ENCODE measurements around the gene ASXL1. TPM values are rescaled to one million over a fixed set of nuclear protein-coding genes. Genes with fewer than 3 reads are reported as not detected.
A peak's percentile ranks its signal among the peaks of the same experiment; 100 is the strongest.

Gene ASXL1
- total and polyA plus RNA-seq, 9 of the 15 experiments (the other 6 are each of a cell fraction or from before 2014, with no cell fraction given), result 6.5 to 65.3 (median 32.3) TPM

GRCh38 chr20:32445539-32446273, 87.6 kb downstream of the ASXL1 start:
- ATAC-seq (peak; percentile 23; the same call in 1 of the 3 replicates), FAIRE-seq (no peak), DNase-seq (ENCODE audit: extremely low read depth in 1 of 4, low spot score in 3 of 4) (peak in 1 of 4 experiments; percentile 34)
- Histone ChIP-seq H3K9me1 (ENCODE audit: control insufficient read depth, insufficient read depth, low read length) (no peaks in the 10 kb centered on the region), H4K20me1 (replicated peaks; ENCODE audit: control insufficient read depth, insufficient read depth, low read length) (peaks cover 12% of the 10 kb centered on the region; the same call in 1 of the 2 replicates), H3K9ac (ENCODE audit: insufficient read depth in 1 of 2, low read depth in 2 of 2, low read length in 2 of 2) (0 out of 4 replicates have a peak overlapping the region, but pooled peaks of 1 of the 2 experiments have one; percentile 6), H3K4me1 (replicated peaks in 1 of 2; ENCODE audit: control insufficient read depth in 2 of 2, insufficient read depth in 2 of 2, low read length in 2 of 2) (peaks cover 0 to 12% of the 10 kb centered on the region in 2 experiments; a peak in 1 of 5 replicates), H3K9me3 (replicated peaks; ENCODE audit: control insufficient read depth, insufficient read depth, low read depth, low read length) (no peaks in the 10 kb centered on the region), H3K4me2 (ENCODE audit: insufficient read depth, low read length) (no peak overlapping the region), H3K27ac (ENCODE audit: extremely low read depth, low read depth, low read length) (no peak overlapping the region), H3K27me3 (ENCODE audit: control insufficient read depth in 2 of 2, insufficient read depth in 2 of 2, low read length in 2 of 2) (no peaks in the 10 kb centered on the region), H3K4me3 (no peak overlapping the region), H3K79me2 (ENCODE audit: control insufficient read depth, insufficient read depth, low read length) (no peaks in the 10 kb centered on the region), H2AFZ (ENCODE audit: low read depth, low read length) (no peak overlapping the region), H3K36me3 (ENCODE audit: control insufficient read depth, insufficient read depth, low read length) (peaks cover 89% of the 10 kb centered on the region)
- TF ChIP-seq, protein P1, sequence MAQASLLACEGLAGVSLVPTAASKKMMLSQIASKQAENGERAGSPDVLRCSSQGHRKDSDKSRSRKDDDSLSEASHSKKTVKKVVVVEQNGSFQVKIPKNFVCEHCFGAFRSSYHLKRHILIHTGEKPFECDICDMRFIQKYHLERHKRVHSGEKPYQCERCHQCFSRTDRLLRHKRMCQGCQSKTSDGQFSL (CRISPR knock-in tag; IDR thresholded peaks at IDR 0.05), result peak; percentile 66
- TF ChIP-seq, protein P1 (tag; IDR thresholded peaks at IDR 0.05), result no peak
- TF ChIP-seq PCBP1 (IDR thresholded peaks at IDR 0.05; ENCODE audit: low read depth, low read length, poor library complexity, severe bottlenecking), result no peak
- TF ChIP-seq RBM22 (IDR thresholded peaks at IDR 0.05; ENCODE audit: low read depth, low read length, poor library complexity, severe bottlenecking), result peak; percentile 63
- TF ChIP-seq POLR2AphosphoS2 (IDR thresholded peaks at IDR 0.05; ENCODE audit: low read length), result peak; percentile 76
- TF ChIP-seq POLR2G (IDR thresholded peaks at IDR 0.05; ENCODE audit: low read depth, low read length), result peak; percentile 67
- peak; percentile 20 for TF ChIP-seq MEIS2 (IDR thresholded peaks at IDR 0.05; ENCODE audit: partially characterized antibody)
- TF ChIP-seq TCF3 (CRISPR knock-in tag; IDR thresholded peaks at IDR 0.05), result no peak
- TF ChIP-seq, protein P2, sequence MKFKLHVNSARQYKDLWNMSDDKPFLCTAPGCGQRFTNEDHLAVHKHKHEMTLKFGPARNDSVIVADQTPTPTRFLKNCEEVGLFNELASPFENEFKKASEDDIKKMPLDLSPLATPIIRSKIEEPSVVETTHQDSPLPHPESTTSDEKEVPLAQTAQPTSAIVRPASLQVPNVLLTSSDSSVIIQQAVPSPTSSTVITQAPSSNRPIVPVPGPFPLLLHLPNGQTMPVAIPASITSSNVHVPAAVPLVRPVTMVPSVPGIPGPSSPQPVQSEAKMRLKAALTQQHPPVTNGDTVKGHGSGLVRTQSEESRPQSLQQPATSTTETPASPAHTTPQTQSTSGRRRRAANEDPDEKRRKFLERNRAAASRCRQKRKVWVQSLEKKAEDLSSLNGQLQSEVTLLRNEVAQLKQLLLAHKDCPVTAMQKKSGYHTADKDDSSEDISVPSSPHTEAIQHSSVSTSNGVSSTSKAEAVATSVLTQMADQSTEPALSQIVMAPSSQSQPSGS (CRISPR knock-in tag; IDR thresholded peaks at IDR 0.05), result no peak
- TF ChIP-seq ZC3H4 (CRISPR knock-in tag; IDR thresholded peaks at IDR 0.05; ENCODE audit: borderline replicate concordance), result no peak
- TF ChIP-seq STAG1 (CRISPR knock-in tag; IDR thresholded peaks at IDR 0.05; ENCODE audit: borderline replicate concordance), result no peak
- CTCF ChIA-PET (ENCODE audit: low intra/inter-chr PET ratio), result no interaction called here
- BruUV-seq (replicated peaks), result no TSS peak
- 80% methylated on average over 10 of the region's 12 CpGs for WGBS (ENCODE audit: insufficient coverage, low coverage, missing lambda C conversion rate)
- POLR2A ChIA-PET, result interaction anchor here (0.6 to 1.2 kb wide), 3 partner anchors 11 to 36 kb away, joined by 3 read pairs; no protein-coding TSS in a partner anchor
- in situ Hi-C loops (cut with MboI), result no loop called here
- intact Hi-C loops (cut with micrococcal nuclease), result no loop called here
